Bone marrow (tissue), 2 donors: ENCODE measurements around the gene LYSET.
"Not testable (repeated sequence)": the region's sequence is repeated elsewhere in the genome, so short reads cannot be mapped to it uniquely, and the experiment has no call there.

Experiments used
- DNase-seq, 2 donors: peaks; one replicate each; lab custom pipeline; 2025; lab: John Stamatoyannopoulos, UW

Gene LYSET

DNA sequence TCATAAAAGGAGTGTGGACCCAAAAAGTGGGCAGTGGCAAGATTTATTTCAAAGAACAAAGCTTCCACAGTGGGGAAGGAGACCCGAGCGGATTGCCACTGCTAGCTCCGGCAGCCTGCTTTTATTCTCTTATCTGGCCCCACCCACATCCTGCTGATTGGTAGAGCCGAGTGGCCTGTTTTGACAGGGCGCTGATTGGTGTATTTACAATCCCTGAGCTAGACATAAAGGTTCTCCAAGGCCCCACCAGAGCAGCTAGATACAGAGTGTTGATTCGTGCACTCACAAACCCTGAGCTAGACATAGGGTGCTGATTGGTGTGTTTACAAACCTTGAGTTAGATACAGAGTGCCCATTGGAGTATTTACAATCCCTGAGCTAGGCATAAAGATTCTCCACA, 15.5 kb upstream of the LYSET start:
- DNase-seq, result not testable (repeated sequence)

DNA sequence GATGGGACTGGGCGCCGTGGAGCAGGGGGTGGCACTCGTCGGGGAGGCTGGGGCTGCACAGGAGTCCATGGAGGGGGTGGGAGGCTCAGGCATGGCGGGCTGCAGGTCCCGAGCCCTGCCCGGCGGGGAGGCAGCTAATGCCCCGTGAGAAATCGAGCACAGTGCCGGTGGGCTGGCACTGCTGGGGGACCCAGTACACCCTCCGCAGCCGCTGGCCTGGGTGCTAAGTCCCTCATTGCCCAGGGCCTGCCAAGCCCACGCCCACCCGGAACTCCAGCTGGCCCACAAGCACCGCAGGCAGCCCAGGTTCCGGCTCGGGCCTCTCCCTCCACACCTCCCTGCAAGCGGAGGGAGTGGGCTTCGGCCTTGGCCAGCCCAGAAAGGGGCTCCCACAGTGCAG, 15.0 kb upstream of the LYSET start:
- DNase-seq, result not testable (repeated sequence)

DNA sequence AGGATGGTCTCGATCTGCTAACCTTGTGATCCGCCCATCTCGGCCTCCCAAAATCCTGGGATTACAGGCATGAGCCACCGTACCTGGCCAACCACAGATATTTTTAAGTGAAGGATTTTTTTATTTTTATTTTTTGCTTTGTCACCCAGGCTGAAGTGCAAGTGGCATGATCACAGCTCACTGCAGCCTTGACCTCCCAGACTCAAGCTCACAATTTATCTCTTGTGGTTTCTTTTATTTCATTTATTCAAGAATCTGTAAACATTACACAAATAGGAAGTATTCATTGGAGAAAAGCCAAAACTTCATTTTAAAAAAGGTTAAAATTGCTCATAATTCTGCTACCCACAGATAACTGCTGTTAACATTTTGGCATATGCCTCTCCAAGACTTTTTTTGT, 13.7 kb upstream of the LYSET start:
- no peak for DNase-seq

DNA sequence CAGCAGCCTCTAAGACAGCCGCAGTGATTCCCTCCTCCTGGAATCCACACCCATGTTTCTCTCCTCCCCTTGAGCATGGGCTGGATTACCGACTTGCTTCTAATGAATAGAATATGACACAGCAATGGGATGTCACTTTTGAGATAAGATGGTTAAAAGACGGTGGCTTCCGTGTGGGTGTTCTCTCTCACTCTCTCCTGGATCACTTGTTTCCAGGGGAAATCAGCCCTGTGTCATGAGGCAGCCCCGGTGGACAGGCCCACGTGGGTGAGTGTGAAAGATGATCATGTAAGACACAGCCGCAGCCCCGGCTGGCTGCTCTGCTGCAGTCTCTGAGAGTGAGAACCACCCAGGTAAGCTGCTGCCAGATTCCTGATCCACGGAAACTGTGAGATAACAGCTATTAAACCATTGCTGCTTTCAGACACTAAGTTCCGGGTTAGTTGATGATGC, 11.1 kb upstream of the LYSET start:
- DNase-seq, result no peak

DNA sequence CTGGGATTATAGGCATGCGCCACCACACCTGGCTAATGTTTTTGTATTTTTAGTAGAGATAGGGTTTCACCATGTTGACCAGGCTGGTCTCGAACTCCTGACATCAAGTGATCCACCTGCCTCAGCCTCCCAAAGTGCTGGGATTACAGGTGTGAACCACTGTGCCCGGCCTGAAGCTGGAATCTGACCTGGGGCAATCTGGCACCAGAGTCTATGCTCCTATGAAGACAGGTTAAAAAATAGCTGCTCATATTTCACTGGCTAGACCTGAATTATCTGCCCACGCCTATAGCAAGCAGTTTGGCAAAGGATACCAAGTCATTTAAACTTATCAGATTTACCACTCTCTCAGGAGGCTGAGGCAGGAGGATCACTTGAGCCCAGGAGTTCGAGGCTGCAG, 10.4 kb upstream of the LYSET start:
- DNase-seq, result not testable (repeated sequence)

DNA sequence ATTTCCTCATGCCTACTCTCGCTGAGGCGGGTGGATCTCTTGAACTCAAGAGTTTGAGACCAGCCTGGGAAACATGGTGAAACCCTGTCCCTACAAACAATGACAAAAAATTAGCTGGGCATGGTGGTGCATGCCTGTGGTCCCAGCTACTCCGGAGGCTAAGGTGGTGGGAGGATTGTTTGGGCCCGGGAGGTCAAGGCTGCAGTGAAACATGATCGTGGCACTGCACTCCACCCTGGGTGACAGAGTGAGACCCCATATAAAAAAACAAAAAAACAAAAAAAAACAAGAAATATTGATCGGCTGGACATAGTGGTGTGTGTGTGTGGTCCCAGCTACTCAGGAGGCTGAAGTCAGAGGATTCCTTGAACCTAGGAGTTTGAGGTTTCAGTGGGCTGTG, 9.6 kb upstream of the LYSET start:
- DNase-seq, result no peak

DNA sequence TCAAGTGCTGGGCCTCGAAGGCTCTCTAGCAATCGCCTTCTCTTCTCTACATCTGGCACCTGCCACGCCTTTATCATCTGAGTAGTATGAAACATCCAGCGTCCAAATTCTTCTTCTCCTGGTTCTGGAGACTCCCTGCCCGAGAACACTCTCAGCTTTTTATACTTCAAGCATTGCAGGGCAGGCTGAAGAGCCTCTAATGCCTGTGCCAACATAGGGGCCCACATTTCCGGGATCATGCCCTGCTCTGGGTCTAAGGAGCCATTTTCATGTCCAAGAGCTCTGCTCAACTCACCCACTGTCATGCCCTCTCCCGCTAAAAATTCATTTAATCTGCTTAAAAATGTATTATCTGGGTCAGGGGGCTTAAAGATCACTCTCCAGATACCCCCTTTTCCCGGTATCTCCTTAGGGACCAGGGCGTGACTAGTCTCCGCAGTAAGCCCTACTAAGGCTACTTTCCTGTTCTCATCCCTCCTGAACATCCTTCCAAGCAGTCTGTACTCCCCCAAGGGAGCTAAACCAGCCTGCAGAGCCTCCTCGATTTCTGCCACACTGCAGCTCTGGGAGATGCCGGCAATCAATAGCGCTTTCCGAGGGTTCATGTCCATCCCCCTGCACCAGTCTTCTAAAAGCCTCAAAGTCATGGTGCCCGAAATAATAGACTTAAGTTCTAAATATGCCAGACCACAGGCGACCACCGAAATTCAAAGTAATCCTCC, 1.4 kb upstream of the LYSET start:
- DNase-seq, result no peak

DNA sequence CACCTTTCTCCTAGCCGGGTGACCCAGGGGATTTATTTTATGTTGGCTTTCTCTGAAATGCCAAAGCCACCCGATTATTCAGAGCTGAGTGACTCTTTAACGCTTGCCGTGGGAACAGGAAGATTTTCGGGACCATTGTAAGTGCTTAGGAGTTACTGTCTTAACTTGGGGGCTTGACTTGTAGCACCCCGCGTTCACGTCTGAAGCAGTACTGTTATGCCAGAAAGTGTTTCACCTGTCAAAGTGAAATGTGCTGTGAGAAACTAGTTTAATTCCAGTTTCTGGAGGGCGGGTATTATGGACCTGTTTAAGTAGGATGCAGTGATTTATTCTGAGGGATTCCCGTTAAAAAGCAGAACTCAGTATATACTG, 218 bp downstream of the LYSET start:
- DNase-seq, result peak in 1 of 2 donors; percentile 39

DNA sequence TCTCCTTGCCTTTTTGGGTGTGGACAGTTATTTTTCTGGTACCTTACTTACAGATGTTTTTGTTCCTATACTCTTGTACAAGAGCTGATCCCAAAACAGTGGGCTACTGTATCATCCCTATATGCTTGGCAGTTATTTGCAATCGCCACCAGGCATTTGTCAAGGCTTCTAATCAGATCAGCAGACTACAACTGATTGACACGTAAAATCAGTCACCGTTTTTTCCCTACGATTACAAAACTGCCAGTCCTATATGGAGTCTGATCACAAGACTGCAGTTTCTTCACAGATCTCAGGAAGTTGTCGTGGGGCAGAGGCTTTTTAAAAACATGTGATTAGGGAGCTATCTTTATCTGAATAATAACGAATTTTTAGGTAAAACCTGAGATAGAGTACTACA, 1.3 kb downstream of the LYSET start:
- no peak for DNase-seq

DNA sequence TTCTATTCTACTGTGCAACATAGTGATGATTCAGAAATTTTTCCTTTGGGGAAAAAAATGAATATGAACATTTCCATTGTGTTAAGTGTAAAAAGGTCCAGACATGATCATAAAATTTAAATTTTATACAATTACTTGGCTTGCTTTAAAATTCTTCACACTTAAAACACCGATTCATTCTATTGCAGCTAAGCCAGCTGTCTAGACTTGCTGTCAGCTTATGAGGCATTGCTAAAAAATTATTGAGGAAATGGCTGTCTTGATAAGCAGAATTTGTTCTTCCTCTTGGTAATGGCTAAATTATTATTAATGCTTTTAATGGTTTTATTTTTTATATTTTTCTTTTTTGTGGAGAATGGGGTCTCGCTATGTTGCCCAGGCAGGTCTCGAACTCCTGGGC, 1.8 kb downstream of the LYSET start:
- no peak for DNase-seq

DNA sequence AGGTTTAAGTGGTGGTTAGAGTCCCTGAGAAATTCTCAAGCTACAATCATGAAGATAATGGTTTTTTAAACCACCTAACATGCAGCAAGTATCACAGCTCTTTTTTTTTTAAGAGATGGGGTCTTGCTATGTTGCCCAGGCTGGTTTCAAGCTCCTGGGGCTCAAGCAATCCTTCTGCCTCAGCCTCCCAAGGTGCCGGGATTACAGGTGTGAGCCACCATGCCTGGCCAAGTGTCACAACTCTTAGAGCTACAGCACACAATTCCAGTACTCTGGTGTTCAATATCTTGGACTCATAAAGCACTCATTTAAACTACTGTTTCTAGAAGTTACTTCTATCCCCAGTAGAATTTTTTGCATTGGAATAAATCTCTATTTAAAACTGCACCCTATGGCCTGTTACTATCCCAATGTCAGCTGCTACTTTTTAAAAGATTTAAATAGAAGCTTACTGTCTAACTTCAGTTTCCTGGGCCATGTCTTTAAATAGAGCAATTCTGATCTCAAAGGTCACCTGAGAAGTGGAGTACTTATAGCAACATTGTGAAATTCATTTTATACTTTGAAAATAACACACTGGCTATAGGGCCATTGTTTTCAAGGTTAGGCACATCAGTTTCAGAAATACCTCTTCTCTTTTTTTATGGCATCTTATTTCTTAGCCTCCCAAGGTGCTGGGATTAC, 10.3 kb downstream of the LYSET start:
- DNase-seq, result no peak

DNA sequence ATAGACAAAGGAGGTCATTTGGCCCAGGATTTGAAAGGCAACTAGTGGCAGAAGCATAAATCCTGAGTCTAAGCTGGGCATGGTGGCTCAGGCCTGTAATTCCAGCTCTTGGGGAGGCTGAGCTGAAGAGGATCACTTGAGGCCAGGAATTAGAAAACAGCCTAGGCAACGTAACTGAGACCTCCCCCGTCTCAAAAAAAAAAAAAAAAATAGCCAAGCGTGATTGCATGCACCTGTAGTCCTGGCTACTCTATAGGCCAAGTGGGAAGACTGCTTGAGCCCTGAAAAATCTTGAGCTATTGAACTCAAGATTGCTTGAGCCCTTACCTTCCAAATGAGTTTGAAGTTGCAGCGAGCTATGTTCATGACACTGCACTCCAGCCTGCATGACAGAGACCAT, 13.9 kb downstream of the LYSET start:
- DNase-seq, result no peak

DNA sequence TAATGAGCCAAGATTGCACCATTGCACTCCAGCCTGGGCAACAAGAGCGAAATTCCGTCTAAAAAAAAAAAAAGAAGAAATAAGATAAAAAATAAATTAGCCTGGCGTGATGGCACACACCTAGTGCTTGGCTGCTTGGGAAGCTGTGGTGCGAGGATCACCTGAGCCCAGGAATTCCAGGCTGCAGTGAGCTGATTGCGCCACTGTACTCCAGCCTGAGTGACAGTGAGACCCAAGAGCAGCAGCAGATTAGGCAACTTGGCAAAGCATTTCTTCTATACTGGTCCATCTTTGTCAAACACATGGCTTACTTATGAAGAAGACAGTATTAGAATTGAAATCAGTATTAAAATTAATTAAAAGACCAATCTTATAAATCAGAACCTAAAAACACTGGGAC, 15.4 kb downstream of the LYSET start:
- DNase-seq, result no peak

DNA sequence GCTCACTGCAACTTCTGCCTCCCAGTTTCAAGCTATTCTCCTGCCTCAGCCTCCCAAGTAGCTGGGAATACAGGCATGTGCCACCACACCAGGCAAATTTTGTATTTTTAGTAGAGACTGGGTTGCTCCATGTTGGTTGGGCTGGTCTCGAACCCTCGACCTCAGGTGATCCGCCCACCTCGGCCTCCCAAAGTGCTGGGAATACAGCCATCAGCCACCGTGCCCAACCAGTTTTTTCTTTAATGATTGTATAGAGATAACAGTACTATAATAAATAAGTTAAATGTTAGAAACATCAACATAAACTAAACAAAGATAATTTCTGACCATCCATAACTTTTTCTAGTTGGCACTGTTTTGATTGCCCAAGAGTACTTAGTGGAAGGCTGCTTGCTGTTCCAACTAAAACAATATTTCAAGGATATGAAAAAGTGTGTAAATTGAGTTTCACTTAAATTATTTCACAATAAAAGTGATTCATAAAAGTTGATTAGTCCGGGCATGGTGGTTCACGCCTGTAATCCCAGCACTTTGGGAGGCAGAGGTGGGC, 16.1 kb downstream of the LYSET start:
- no peak for DNase-seq

DNA sequence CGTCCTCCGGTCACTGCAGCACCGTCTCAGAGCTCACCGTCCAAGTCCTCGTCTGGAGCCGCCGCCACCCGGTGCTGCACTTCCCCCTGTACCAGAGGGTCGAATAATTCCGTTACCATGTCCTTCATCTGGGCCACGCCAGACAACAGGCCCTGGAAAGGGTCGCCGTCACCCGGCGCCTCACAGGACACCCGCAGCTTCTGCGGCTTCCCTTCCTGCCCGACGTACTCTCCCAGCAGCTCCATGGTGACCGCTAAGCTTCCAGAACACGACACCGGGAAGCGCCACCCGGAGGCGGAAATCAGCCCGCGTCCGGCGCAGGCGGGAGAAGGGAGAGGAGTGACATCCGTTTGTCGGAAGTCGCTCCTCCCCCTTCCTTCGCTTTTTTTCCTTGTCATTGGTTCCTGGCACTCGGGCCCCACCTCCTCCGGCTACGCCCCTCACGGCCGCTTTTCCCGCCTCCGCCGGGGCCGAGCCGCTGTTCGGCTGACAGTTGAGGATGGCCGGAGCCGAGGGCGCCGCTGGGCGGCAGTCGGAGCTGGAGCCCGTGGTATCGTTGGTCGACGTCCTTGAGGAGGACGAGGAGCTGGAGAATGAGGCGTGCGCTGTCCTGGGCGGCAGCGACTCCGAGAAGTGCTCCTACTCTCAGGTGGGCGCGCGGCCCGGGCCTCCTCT, 21.8 kb downstream of the LYSET start, which contains the start of the genes GON7 and UBR7:
GON7 (minus strand) TSS at position 273 of the 675 bp plus-strand sequence; CDS start at position 245, 28 bp downstream.
UBR7 (plus strand) TSS at position 464 of the 675 bp plus-strand sequence; CDS start at position 500, 36 bp downstream.
- peak; percentile 69 to 87 for DNase-seq

DNA sequence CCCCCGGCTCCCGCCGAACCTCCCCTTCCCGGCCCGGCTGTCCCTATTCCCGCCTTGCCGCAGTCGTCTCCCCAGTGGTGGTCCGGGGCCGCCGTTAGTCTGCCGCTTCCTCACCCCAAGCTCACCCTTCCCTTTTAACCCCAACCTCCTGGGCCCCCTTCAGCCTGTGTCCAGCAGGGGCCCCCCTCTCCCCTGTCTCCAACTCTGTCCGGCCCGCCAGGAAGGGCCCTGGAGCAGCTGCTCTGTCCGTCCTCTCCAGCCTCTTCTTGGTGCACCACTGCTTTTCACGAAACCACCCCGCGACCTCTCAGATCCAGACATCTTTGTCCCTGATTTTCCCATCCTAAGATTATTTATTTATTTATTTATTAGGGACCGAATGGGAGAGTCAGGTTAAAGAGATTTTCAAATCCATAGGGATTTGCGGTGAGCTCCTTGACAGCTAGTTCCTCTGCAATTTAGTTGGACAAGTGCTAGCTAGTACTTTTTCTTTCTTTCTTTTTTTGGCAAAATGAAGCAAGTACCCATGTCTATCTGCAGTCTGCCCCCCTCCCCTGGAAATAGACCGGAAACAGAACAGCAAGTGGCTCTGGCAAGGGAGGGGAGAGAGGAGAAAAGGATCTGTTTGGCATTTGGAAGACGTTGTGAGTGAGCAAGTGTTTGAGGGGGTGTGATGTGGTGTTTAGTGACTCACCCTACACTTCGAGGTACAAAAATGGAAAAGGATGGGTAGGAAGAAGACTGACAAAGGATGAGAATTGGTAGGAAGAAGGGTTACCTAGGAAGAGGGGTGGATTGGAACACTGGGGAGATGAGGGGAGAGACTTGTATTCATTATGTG, 22.6 kb downstream of the LYSET start:
- DNase-seq, result peak in 1 of 2 donors; percentile 49

DNA sequence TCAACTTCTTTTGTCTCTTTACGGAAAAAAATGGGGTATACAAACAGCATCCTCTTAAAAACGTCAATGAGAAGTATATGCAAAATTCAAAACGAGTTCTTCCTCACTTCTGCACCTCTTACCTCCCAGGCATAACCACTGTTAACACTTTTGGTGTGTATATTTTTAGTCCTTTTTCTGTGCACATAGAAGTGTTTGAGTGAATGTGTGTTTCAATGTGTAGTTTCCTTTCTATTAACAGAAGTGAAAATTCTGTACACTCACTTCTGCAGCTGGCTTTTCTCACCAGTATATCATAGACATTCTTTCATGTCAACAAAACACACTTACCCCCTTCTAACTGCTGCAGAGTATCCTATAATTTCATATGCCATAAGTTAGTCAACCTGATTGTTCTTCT, 27.3 kb downstream of the LYSET start:
- no peak for DNase-seq

DNA sequence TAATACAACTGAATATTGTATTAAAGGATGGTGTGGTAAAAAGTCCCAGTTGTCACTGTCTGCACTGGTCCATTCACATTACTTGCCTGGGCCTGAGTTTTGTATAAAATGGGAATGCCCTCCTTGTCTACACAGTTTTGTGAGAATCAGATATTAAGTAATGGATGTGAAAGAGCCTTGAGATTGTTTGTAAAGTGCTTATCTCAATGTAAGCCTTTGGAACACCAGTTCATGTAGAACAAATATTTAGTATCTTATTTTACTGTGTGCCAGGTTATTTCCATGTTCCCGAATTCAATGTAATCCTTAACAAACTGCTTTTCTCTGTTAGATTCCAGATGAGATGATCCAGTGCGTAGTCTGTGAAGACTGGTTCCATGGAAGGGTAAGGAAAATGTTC, 29.5 kb downstream of the LYSET start:
- no peak for DNase-seq

DNA sequence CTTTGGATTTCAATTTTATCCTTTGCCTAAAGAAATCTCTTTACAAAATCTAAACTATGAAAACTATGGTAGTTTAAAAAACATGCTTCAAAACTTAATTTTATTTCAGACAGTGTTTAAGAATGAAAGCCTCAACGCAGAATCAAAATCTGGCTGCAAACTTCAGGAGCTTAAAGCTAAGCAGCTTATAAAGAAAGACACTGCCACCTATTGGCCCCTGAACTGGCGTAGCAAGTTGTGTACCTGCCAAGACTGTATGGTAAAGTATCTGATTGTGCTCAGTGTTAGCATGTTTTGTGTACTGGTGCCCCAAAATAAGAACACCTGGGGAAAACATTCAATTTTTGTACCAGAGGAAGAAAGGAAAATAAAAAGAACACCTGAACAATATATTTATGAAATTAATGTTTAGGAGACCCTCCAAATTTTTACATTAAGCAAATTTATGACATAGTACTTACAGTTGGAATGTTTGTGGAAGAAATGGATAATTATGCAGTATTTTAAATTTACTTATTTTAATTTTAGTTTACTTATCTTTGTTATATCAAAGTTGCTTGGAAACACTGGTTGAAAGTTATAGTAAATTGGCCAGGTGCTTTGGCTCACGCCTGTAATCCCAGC, 34.1 kb downstream of the LYSET start:
- peak in 1 of 2 donors; percentile 24 for DNase-seq

DNA sequence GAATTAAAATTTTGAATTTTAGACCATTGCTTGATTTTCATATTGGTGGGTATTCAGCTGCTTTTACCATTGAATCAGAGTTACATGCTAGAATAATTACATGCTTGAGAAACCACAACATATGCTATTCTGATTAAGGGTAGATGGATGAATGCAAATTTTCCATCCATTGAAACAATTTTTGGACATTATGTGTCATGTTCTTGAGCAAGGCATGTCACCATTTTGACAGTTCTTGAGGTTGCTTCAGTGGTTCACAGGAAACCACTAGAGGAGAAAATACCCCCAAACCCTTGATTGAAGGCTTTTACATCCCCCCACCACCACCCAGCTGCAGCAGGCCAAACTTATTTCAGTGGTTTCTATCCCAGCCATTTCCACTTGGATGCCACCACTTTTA, 35.4 kb downstream of the LYSET start:
- no peak for DNase-seq

DNA sequence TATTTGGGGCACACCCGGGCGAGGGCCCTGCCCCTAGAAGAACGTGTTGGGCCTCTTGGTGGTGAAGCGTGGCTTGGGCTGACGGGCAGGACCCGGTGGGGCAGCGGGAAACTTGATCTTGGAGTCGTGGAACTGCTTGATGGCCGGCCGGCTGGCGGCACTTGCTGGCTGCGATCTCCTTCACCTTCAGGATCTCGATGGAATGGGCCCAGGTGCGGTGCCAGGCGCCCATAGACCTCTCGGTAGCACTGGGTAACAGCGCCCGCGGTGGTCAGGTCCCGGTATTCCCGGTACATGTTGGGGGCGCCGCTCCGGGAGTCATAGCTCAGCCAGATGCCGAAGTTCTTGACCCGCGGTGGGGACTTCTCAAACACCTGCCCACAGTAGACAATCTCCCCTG, 38.4 kb downstream of the LYSET start:
- no peak for DNase-seq
